ENCODE measurements around the gene CACNA1C.

CACNA1C gene

GRCh38 chr12:2328661-2329060, 275.9 kb downstream of the CACNA1C start:
- DNase-seq, result peak; percentile 56

- DNase-seq, result no peak
Measured at GRCh38 chr12:2329661-2330210, 276.9 kb downstream of the CACNA1C start.

- no peak for DNase-seq
Measured at GRCh38 chr12:2332236-2332635, 279.4 kb downstream of the CACNA1C start.

GRCh38 chr12:2332947-2333346, 280.2 kb downstream of the CACNA1C start:
- DNase-seq, result peak; percentile 37

GRCh38 chr12:2333491-2334195, 280.9 kb downstream of the CACNA1C start:
- DNase-seq, result peak; percentile 77

- DNase-seq, result no peak
Measured at GRCh38 chr12:2334271-2334670, 281.5 kb downstream of the CACNA1C start.

GRCh38 chr12:2334689-2335088, 281.9 kb downstream of the CACNA1C start:
- DNase-seq, result no peak

GRCh38 chr12:2335109-2335508, 282.3 kb downstream of the CACNA1C start:
- no peak for DNase-seq

GRCh38 chr12:2335513-2335912, 282.7 kb downstream of the CACNA1C start:
- no peak for DNase-seq

- no peak for DNase-seq
Measured at GRCh38 chr12:2335916-2336315, 283.1 kb downstream of the CACNA1C start.

GRCh38 chr12:2336409-2336829, 283.6 kb downstream of the CACNA1C start:
- DNase-seq, result peak; percentile 84

GRCh38 chr12:2337031-2338010, 284.5 kb downstream of the CACNA1C start:
- no peak for DNase-seq

- no peak for DNase-seq
Measured at GRCh38 chr12:2338381-2338780, 285.6 kb downstream of the CACNA1C start.

- DNase-seq, result peak; percentile 64
Measured at GRCh38 chr12:2338991-2339431, 286.2 kb downstream of the CACNA1C start.

GRCh38 chr12:2341051-2341751, 288.4 kb downstream of the CACNA1C start:
- DNase-seq, result no peak

- peak; percentile 86 for DNase-seq
Measured at GRCh38 chr12:2341871-2342270, 289.1 kb downstream of the CACNA1C start.

- no peak for DNase-seq
Measured at GRCh38 chr12:2343681-2344080, 290.9 kb downstream of the CACNA1C start.

GRCh38 chr12:2344476-2344875, 291.7 kb downstream of the CACNA1C start:
- no peak for DNase-seq

- no peak for DNase-seq
Measured at GRCh38 chr12:2344885-2345284, 292.1 kb downstream of the CACNA1C start.

- DNase-seq, result no peak
Measured at GRCh38 chr12:2345902-2346301, 293.1 kb downstream of the CACNA1C start.

- DNase-seq, result no peak
Measured at GRCh38 chr12:2346416-2346815, 293.6 kb downstream of the CACNA1C start.

GRCh38 chr12:2347137-2347843, 294.5 kb downstream of the CACNA1C start:
- DNase-seq, result no peak
